H1 (cell line): ENCODE results near the gene MPPED2. TPM values are rescaled to one million over a fixed set of nuclear protein-coding genes. Genes with fewer than 3 reads are reported as not detected.
A peak's percentile ranks its signal among the peaks of the same experiment; 100 is the strongest.

ENCODE experiments used
- CTCF ChIA-PET: fragments of 300-600 bp; sonication (Branson Sonifier 250); formaldehyde crosslinking; loops from one replicate; lab custom pipeline; 2021; ENCODE audit not compliant: partially characterized antibody; lab: Charles Lee
- POLR2A ChIA-PET: fragments of 300-600 bp; sonication (Branson Sonifier 250); formaldehyde crosslinking; loops from one replicate; lab custom pipeline; 2021; ENCODE audit warnings: inconsistent platforms; ENCODE audit not compliant: partially characterized antibody; lab: Charles Lee
- DNase-seq, 2 experiments: peaks; one replicate each; pipeline versions ENCODE4 v3.0.0 to v3.0.0-alpha.2; 2010 to 2022; ENCODE audit warnings: low spot score in 2 of 2, low read depth in 1 of 2, mixed read lengths in 1 of 2
- FAIRE-seq: peaks from 2 replicates; lab custom pipeline; 2011; peaks lifted over from hg19 to GRCh38; lab: Jason Lieb, UNC
- H2AFZ ChIP-seq: 2 replicates; pipeline ENCODE4 v1.8.1; 2012; ENCODE audit warnings: low read length, inconsistent platforms
- H2AK5ac ChIP-seq: 2 replicates; pipeline ENCODE4 v1.6.1; 2013; ENCODE audit warnings: low read depth, low read length
- H2BK120ac ChIP-seq: replicated peaks from 2 replicates; pipeline ENCODE3; 2013; ENCODE audit warnings: low read depth, low read length, inconsistent platforms
- H2BK12ac ChIP-seq: 2 replicates; pipeline ENCODE4 v1.6.1; 2013; ENCODE audit warnings: low read depth, low read length
- H2BK15ac ChIP-seq: 2 replicates; pipeline ENCODE4 v1.6.1; 2013; ENCODE audit warnings: low read length
- H2BK20ac ChIP-seq: 2 replicates; pipeline ENCODE4 v1.6.1; 2013; ENCODE audit warnings: low read length
- H2BK5ac ChIP-seq: 2 replicates; pipeline ENCODE4 v1.6.1; 2013; ENCODE audit warnings: low read depth, low read length
- H3K14ac ChIP-seq: 2 replicates; pipeline ENCODE4 v1.6.1; 2013; ENCODE audit warnings: inconsistent platforms; ENCODE audit not compliant: insufficient read length
- H3K18ac ChIP-seq: 2 replicates; pipeline ENCODE4 v1.6.1; 2013; ENCODE audit warnings: low read length; ENCODE audit errors: extremely low read depth
- H3K23ac ChIP-seq: 2 replicates; pipeline ENCODE4 v1.6.1; 2013; ENCODE audit warnings: inconsistent platforms; ENCODE audit not compliant: insufficient read length
- H3K23me2 ChIP-seq: 2 replicates; pipeline ENCODE4 v1.6.1; 2013; ENCODE audit warnings: low read depth, low read length
- H3K27ac ChIP-seq: 2 replicates; pipeline ENCODE4 v1.6.1; 2011; ENCODE audit warnings: low read depth, low read length, inconsistent platforms
- H3K27me3 ChIP-seq, 4 experiments: replicated peaks in 1 of 4; 1 replicate in 1 of 4; 2 replicates in 3 of 4; pipeline versions ENCODE4 v1.6.1 to v1.8.1; 2011 to 2013; ENCODE audit warnings: low read length in 3 of 4, mild to moderate bottlenecking in 3 of 4, inconsistent platforms in 2 of 4, mixed read lengths in 2 of 4, moderate library complexity in 1 of 4; ENCODE audit not compliant: control insufficient read depth in 3 of 4, insufficient read depth in 3 of 4; ENCODE audit errors: extremely low read depth in 1 of 4
- H3K36me3 ChIP-seq, 4 experiments: 2 replicates each; pipeline versions ENCODE4 v1.6.1 to v1.8.1; 2011 to 2013; ENCODE audit warnings: mild to moderate bottlenecking in 4 of 4, low read length in 3 of 4, moderate library complexity in 2 of 4, control low read depth in 1 of 4, inconsistent platforms in 1 of 4; ENCODE audit not compliant: insufficient read depth in 4 of 4, control insufficient read depth in 2 of 4
- H3K4ac ChIP-seq: replicated peaks from 2 replicates; pipeline ENCODE3; 2013; ENCODE audit warnings: low read length, low read depth, mixed read lengths, inconsistent platforms; ENCODE audit not compliant: insufficient read length
- H3K4me1 ChIP-seq, 4 experiments: replicated peaks in 1 of 4; 1 replicate in 1 of 4; 2 replicates in 3 of 4; pipeline versions ENCODE4 v1.6.1 to v1.8.1; 2011 to 2013; ENCODE audit warnings: low read length in 3 of 4, inconsistent platforms in 2 of 4, mixed read lengths in 1 of 4; ENCODE audit not compliant: insufficient read depth in 4 of 4, control insufficient read depth in 3 of 4
- H3K4me2 ChIP-seq, 2 experiments: 2 replicates each; pipeline versions ENCODE4 v1.6.1 to v1.8.1; 2011 to 2013; ENCODE audit warnings: low read depth in 2 of 2, low read length in 2 of 2, control low read depth in 1 of 2, inconsistent platforms in 1 of 2, mild to moderate bottlenecking in 1 of 2; ENCODE audit not compliant: insufficient read depth in 1 of 2
- H3K4me3 ChIP-seq, 4 experiments: fragments of 200-600, 300-600 bp in 1 of 4; sonication (generic), shearing (Covaris generic), sonication (Bioruptor Twin) in 1 of 4; 2 replicates each; pipeline versions ENCODE4 v1.5.1 to v1.8.1; 2011 to 2016; ENCODE audit warnings: low read length in 4 of 4, low read depth in 3 of 4, control low read depth in 2 of 4, inconsistent platforms in 2 of 4, mild to moderate bottlenecking in 2 of 4, mixed read lengths in 1 of 4, moderate library complexity in 1 of 4; ENCODE audit not compliant: insufficient read depth in 2 of 4; ENCODE audit errors: extremely low read depth in 1 of 4
- H3K56ac ChIP-seq: replicated peaks from 2 replicates; pipeline ENCODE3; 2013; ENCODE audit warnings: low read depth, mild to moderate bottlenecking, mixed read lengths, low read length, inconsistent platforms; ENCODE audit not compliant: insufficient read length
- H3K79me1 ChIP-seq: 2 replicates; pipeline ENCODE4 v1.6.1; 2013; ENCODE audit warnings: low read depth, low read length, control low read depth
- H3K79me2 ChIP-seq, 2 experiments: 2 replicates each; pipeline versions ENCODE4 v1.6.1 to v1.8.1; 2012 to 2013; ENCODE audit warnings: low read length in 2 of 2, mild to moderate bottlenecking in 2 of 2, inconsistent platforms in 1 of 2; ENCODE audit not compliant: insufficient read depth in 2 of 2, control insufficient read depth in 1 of 2
- H3K9ac ChIP-seq, 4 experiments: replicated peaks in 1 of 4; 1 replicate in 1 of 4; 2 replicates in 3 of 4; pipeline versions ENCODE4 v1.6.1 to v1.8.1; 2011 to 2013; ENCODE audit warnings: low read depth in 3 of 4, low read length in 3 of 4, control low read depth in 2 of 4, mild to moderate bottlenecking in 2 of 4, moderate library complexity in 2 of 4, inconsistent platforms in 1 of 4; ENCODE audit errors: extremely low read depth in 1 of 4
- H3K9me3 ChIP-seq, 2 experiments: 2 replicates each; pipeline versions ENCODE4 v1.6.1 to v1.8.1; 2012 to 2013; ENCODE audit warnings: mild to moderate bottlenecking in 2 of 2, moderate library complexity in 2 of 2, control low read depth in 1 of 2, inconsistent platforms in 1 of 2, low read depth in 1 of 2, low read length in 1 of 2, mixed read lengths in 1 of 2; ENCODE audit not compliant: insufficient read depth in 2 of 2
- H4K20me1 ChIP-seq, 2 experiments: replicated peaks in 1 of 2; 2 replicates each; pipeline versions ENCODE3 to v1.8.1; 2011 to 2013; ENCODE audit warnings: inconsistent platforms in 2 of 2, low read length in 2 of 2, mild to moderate bottlenecking in 1 of 2; ENCODE audit not compliant: insufficient read depth in 2 of 2, control insufficient read depth in 1 of 2
- H4K5ac ChIP-seq: 2 replicates; pipeline ENCODE4 v1.6.1; 2013; ENCODE audit warnings: low read length, low read depth, mixed read lengths, inconsistent platforms; ENCODE audit not compliant: insufficient read length
- H4K8ac ChIP-seq: 2 replicates; pipeline ENCODE4 v1.8.0; 2013; ENCODE audit warnings: mild to moderate bottlenecking, moderate library complexity, low read length, inconsistent platforms; ENCODE audit not compliant: insufficient read depth; ENCODE audit errors: extremely low read depth
- H4K91ac ChIP-seq: replicated peaks from 2 replicates; pipeline ENCODE3; 2013; ENCODE audit warnings: low read length, mixed read lengths, inconsistent platforms; ENCODE audit not compliant: insufficient read length
- CEBPB ChIP-seq: IDR thresholded peaks from 2 replicates; pipeline ENCODE4 v1.6.1; 2012; ENCODE audit warnings: low read depth, low read length
- CREB1 ChIP-seq: IDR thresholded peaks from 2 replicates; pipeline ENCODE4 v1.6.1; 2012; ENCODE audit warnings: inconsistent platforms
- RAD21 ChIP-seq, 2 experiments: IDR thresholded peaks in 1 of 2; conservative IDR thresholded peaks in 1 of 2; 2 replicates each; pipeline ENCODE4 v1.6.1; 2011; ENCODE audit warnings: low read depth in 2 of 2, low read length in 2 of 2, improper control_type of control experiment in 1 of 2, inconsistent platforms in 1 of 2, mild to moderate bottlenecking in 1 of 2, moderate library complexity in 1 of 2
- RNF2 ChIP-seq: fragments of 200-900, 300-1000 bp; sonication (generic); IDR thresholded peaks from 2 replicates; pipeline ENCODE4 v1.7.1; 2016; ENCODE audit warnings: borderline replicate concordance, low read depth, mild to moderate bottlenecking, antibody characterized with exemption, low read length; ENCODE audit not compliant: poor library complexity, severe bottlenecking; ENCODE audit errors: missing control alignments
- SAP30 ChIP-seq: fragments of 300-600 bp; sonication (generic); IDR thresholded peaks from 2 replicates; pipeline ENCODE4 v1.7.1; 2012; ENCODE audit warnings: low read length, moderate library complexity, mild to moderate bottlenecking, inconsistent platforms; ENCODE audit not compliant: insufficient read depth, insufficient replicate concordance
- TBP ChIP-seq: IDR thresholded peaks from 2 replicates; pipeline ENCODE4 v1.6.1; 2011; ENCODE audit warnings: low read depth, low read length, improper control_type of control experiment
- WGBS, 2 experiments: shearing (Covaris generic) in 1 of 2; methylation state at CpG; one replicate each; pipeline versions ENCODE4 v1.1.6 to v1.1.7; 2013 to 2015; ENCODE audit warnings: low lambda C conversion rate in 2 of 2, mixed read lengths in 2 of 2, inconsistent platforms in 1 of 2, low coverage in 1 of 2, missing lambda C conversion rate in 1 of 2; ENCODE audit not compliant: insufficient replicate concordance in 2 of 2, insufficient coverage in 1 of 2, insufficient read length in 1 of 2; ENCODE audit errors: extremely low coverage in 1 of 2, missing lambda C conversion rate in 1 of 2; 5-methylcytosine and 5-hydroxymethylcytosine counted together
- polyA plus RNA-seq, 7 experiments: library from polyadenylated mRNA; depleted of rRNA in 3 of 7; stranded (reverse) in 5 of 7; unstranded in 2 of 7; fragments of >200 nt in 5 of 7; fragments of 200-250 nt in 2 of 7; gene quantifications; 1 replicate in 5 of 7; 2 replicates in 1 of 7; 4 replicates in 1 of 7; pipeline versions ENCODE4 v1.2.1 to v1.2.3, GENCODE V29; 2011 to 2013; ENCODE audit warnings: missing spikeins in 2 of 7, mixed read lengths in 2 of 7
- total RNA-seq: library from RNA; stranded (reverse); fragmentation: NEBNext Ultra II Directional; extraction: Animal tissue kit (Norgen Biotek cat#: 25700); gene quantifications from 2 replicates; pipeline ENCODE4 v1.2.1, GENCODE V29; 2021
- TF ChIP-seq, protein P1 (sequence below): IDR thresholded peaks from 2 replicates; pipeline ENCODE4 v1.6.1; 2012; ENCODE audit warnings: inconsistent platforms
- TF ChIP-seq, protein P2 (sequence below): IDR thresholded peaks from 2 replicates; pipeline ENCODE4 v1.6.1; 2011; ENCODE audit warnings: low read depth, mild to moderate bottlenecking, low read length; ENCODE audit not compliant: insufficient read depth

MPPED2 gene
- total and polyA plus RNA-seq, 2 of the 8 experiments (the other 6 are each of a cell fraction or from before 2014, with no cell fraction given): 1.3 to 3.5 TPM

GRCh38 chr11:30433831-30434230, 152.3 kb downstream of the MPPED2 start:
- H3K56ac ChIP-seq: no peak overlapping the region
- no peaks in the 10 kb centered on the region for H3K27me3 ChIP-seq
- H2AFZ ChIP-seq: no peak overlapping the region
- FAIRE-seq (no peak), DNase-seq (no peak)
- H4K8ac ChIP-seq: no peak overlapping the region
- H3K79me2 ChIP-seq: no peaks in the 10 kb centered on the region
- H4K91ac ChIP-seq: no peak overlapping the region
- no peaks in the 10 kb centered on the region for H3K9me3 ChIP-seq
- no peaks in the 10 kb centered on the region for H3K36me3 ChIP-seq
- peak overlapping the region; percentile 49; the same call in 1 of the 2 replicates for H2BK15ac ChIP-seq
- peaks cover 0 to 3% (median 0%) of the 10 kb centered on the region in 4 experiments; a peak in 2 of 7 replicates for H3K4me1 ChIP-seq
- no peaks in the 10 kb centered on the region for H3K79me1 ChIP-seq
- H4K20me1 ChIP-seq: no peaks in the 10 kb centered on the region
- TF ChIP-seq, protein P1, sequence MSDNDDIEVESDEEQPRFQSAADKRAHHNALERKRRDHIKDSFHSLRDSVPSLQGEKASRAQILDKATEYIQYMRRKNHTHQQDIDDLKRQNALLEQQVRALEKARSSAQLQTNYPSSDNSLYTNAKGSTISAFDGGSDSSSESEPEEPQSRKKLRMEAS: no peak
- TF ChIP-seq RAD21 (IDR thresholded peaks at IDR 0.05 in 1 of 2, conservative IDR thresholded peaks at IDR 0.05 in 1 of 2; ENCODE audit: low read depth in 2 of 2, low read length in 2 of 2): no peak
- TF ChIP-seq RNF2: no peak
- TF ChIP-seq CREB1: no peak
- no peak for TF ChIP-seq CEBPB
- no peak for TF ChIP-seq TBP
- TF ChIP-seq SAP30: no peak
- TF ChIP-seq, protein P2, sequence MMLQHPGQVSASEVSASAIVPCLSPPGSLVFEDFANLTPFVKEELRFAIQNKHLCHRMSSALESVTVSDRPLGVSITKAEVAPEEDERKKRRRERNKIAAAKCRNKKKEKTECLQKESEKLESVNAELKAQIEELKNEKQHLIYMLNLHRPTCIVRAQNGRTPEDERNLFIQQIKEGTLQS: no peak
- H3K18ac ChIP-seq: no peak overlapping the region
- POLR2A ChIA-PET: no interaction called here
- no peak overlapping the region for H2BK12ac ChIP-seq
- no peak overlapping the region for H2BK5ac ChIP-seq
- no peak overlapping the region for H3K27ac ChIP-seq
- H3K23me2 ChIP-seq: no peaks in the 10 kb centered on the region
- WGBS, 2 experiments: 92% methylated on average over 1 of the region's 1 CpG; no CpG with 5 or more reads in 1 of the 2 experiments
- no peak overlapping the region for H3K14ac ChIP-seq
- H3K9ac ChIP-seq: no peak overlapping the region
- CTCF ChIA-PET: interaction anchor here (1.7 to 1.8 kb wide), 2 partner anchors 9 to 18 kb away, joined by 3 to 4 read pairs; no protein-coding TSS in a partner anchor
- no peak overlapping the region for H2BK120ac ChIP-seq
- no peak overlapping the region for H3K4me2 ChIP-seq
- H3K4ac ChIP-seq: no peak overlapping the region
- no peak overlapping the region for H4K5ac ChIP-seq
- no peak overlapping the region for H2BK20ac ChIP-seq
- H3K23ac ChIP-seq: no peak overlapping the region
- no peak overlapping the region for H3K4me3 ChIP-seq
- H2AK5ac ChIP-seq: no peak overlapping the region
